Mammary epithelial cell (primary cell): ENCODE measurements around the gene MEIS1.

Experiments
- EZH2 ChIP-seq: IDR thresholded peaks from 2 replicates; pipeline ENCODE4 v1.6.1; 2012; ENCODE audit warnings: low read length, inconsistent platforms, borderline replicate concordance
- TF ChIP-seq, protein P1 (sequence below), 2 donors: IDR thresholded peaks in 1 of 2; conservative IDR thresholded peaks in 1 of 2; 2 replicates each; pipeline ENCODE4 v1.5.1; 2011 to 2012; ENCODE audit warnings: inconsistent platforms in 2 of 2, low read length in 2 of 2, mild to moderate bottlenecking in 2 of 2, control low read depth in 1 of 2, low read depth in 1 of 2; ENCODE audit not compliant: insufficient read depth in 1 of 2; ENCODE audit errors: extremely low read depth in 1 of 2

DNA sequence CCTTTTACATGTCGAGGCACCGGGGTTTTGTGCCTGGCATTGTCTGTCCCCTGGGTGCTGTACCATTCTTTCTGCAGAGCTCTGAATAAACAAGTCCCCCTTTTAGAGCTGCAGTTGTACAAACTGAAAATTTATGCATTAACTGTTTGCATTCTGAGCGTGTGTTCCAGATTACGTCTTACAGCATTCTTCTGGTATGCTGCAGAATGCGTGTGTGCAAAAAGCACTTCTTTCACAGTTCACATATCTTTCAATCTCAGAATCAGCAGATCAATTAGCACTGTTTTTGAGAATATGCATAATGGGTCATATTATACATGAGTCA, 27.5 kb downstream of the MEIS1 start:
- TF ChIP-seq, protein P1, sequence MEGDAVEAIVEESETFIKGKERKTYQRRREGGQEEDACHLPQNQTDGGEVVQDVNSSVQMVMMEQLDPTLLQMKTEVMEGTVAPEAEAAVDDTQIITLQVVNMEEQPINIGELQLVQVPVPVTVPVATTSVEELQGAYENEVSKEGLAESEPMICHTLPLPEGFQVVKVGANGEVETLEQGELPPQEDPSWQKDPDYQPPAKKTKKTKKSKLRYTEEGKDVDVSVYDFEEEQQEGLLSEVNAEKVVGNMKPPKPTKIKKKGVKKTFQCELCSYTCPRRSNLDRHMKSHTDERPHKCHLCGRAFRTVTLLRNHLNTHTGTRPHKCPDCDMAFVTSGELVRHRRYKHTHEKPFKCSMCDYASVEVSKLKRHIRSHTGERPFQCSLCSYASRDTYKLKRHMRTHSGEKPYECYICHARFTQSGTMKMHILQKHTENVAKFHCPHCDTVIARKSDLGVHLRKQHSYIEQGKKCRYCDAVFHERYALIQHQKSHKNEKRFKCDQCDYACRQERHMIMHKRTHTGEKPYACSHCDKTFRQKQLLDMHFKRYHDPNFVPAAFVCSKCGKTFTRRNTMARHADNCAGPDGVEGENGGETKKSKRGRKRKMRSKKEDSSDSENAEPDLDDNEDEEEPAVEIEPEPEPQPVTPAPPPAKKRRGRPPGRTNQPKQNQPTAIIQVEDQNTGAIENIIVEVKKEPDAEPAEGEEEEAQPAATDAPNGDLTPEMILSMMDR (conservative IDR thresholded peaks at IDR 0.05 in 1 of 2, IDR thresholded peaks at IDR 0.05 in 1 of 2; ENCODE audit: extremely low read depth in 1 of 2, insufficient read depth in 1 of 2, low read depth in 1 of 2, low read length in 2 of 2), result no peak
- no peak for TF ChIP-seq EZH2
